ENCODE measurements around the gene C1QL1. TPM values are rescaled to one million over a fixed set of nuclear protein-coding genes. Genes with fewer than 3 reads are reported as not detected.

The C1QL1 gene
- total and polyA plus RNA-seq, 9 donors = 0.20 to 6.0 (median 0.87) TPM; not detected in 3

DNA sequence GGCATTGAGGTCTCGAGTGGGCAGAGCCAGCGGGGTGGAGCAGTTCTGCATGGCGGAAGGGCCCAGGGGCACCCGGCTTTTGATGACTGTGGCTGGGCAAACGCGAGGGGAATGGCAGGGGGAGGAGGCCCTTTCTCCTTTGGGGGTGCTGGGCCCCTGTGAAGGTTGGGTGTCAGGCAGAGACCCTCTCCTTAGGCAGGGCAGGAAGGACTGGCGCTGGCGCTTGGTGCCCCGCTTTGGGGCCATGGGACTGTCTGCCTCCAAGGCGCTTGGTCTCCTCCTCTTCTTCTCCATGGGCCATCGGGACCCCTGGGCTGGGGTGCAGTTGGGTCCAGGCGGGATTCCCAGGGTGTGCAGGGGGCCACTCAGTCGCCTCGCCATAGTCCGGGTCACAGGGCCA, 40.0 kb downstream of the C1QL1 start:
- H3K4me1 ChIP-seq (ENCODE audit: insufficient read depth) = no peaks in the 10 kb centered on the region
- no peaks in the 10 kb centered on the region for H3K36me3 ChIP-seq
- no peak for DNase-seq
- no peak overlapping the region for H3K4me3 ChIP-seq
- no peak overlapping the region for H3K27ac ChIP-seq
- no peaks in the 10 kb centered on the region for H3K9me3 ChIP-seq
- TF ChIP-seq EP300 (IDR thresholded peaks at IDR 0.05) (no peak), POLR2A (IDR thresholded peaks at IDR 0.05) (no peak)
- TF ChIP-seq, protein P1, sequence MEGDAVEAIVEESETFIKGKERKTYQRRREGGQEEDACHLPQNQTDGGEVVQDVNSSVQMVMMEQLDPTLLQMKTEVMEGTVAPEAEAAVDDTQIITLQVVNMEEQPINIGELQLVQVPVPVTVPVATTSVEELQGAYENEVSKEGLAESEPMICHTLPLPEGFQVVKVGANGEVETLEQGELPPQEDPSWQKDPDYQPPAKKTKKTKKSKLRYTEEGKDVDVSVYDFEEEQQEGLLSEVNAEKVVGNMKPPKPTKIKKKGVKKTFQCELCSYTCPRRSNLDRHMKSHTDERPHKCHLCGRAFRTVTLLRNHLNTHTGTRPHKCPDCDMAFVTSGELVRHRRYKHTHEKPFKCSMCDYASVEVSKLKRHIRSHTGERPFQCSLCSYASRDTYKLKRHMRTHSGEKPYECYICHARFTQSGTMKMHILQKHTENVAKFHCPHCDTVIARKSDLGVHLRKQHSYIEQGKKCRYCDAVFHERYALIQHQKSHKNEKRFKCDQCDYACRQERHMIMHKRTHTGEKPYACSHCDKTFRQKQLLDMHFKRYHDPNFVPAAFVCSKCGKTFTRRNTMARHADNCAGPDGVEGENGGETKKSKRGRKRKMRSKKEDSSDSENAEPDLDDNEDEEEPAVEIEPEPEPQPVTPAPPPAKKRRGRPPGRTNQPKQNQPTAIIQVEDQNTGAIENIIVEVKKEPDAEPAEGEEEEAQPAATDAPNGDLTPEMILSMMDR (IDR thresholded peaks at IDR 0.05) = no peak
- intact Hi-C loops (cut with DNase I) = loop anchor here in 1 of 4 donors (5.0 to 10.0 kb wide), 2 partner anchors 94 to 197 kb away; no protein-coding TSS in a partner anchor
- H3K27me3 ChIP-seq = no peaks in the 10 kb centered on the region
- 95 to 97% (median 97%) methylated on average over 15 of the region's 15 CpGs for WGBS, 3 donors

DNA sequence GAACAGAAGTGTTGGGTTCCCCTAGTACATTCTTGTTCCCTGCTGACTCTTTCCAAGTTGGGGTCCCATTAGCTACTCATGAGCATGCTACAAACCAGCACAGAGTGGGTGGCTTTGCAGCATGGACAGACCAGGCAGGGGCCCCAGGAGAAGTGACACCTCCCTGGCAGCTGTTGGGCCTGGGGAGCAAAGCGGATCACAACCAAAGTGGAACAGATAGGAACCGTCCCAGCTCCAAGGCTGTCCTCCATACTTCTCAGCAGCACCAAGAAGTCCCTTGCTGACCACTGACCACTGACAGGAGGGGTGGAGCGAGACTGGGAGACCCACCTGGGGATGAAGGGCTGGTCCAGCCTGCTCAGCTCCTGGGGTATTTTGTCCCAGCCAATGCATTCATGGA, 40.4 kb downstream of the C1QL1 start:
- intact Hi-C loops (cut with DNase I) = loop anchor here in 1 of 4 donors (5.0 to 10.0 kb wide), 2 partner anchors 95 to 197 kb away; no protein-coding TSS in a partner anchor
- H3K4me1 ChIP-seq (ENCODE audit: insufficient read depth) = no peaks in the 10 kb centered on the region
- no peak overlapping the region for H3K4me3 ChIP-seq
- H3K27me3 ChIP-seq = no peaks in the 10 kb centered on the region
- no peak overlapping the region for H3K27ac ChIP-seq
- WGBS, 3 donors = 93 to 95% (median 93%) methylated on average over 3 of the region's 3 CpGs
- DNase-seq = peak in 1 of 5 donors; percentile 19
- H3K36me3 ChIP-seq = no peaks in the 10 kb centered on the region
- TF ChIP-seq POLR2A (IDR thresholded peaks at IDR 0.05) = no peak
- H3K9me3 ChIP-seq = no peaks in the 10 kb centered on the region

DNA sequence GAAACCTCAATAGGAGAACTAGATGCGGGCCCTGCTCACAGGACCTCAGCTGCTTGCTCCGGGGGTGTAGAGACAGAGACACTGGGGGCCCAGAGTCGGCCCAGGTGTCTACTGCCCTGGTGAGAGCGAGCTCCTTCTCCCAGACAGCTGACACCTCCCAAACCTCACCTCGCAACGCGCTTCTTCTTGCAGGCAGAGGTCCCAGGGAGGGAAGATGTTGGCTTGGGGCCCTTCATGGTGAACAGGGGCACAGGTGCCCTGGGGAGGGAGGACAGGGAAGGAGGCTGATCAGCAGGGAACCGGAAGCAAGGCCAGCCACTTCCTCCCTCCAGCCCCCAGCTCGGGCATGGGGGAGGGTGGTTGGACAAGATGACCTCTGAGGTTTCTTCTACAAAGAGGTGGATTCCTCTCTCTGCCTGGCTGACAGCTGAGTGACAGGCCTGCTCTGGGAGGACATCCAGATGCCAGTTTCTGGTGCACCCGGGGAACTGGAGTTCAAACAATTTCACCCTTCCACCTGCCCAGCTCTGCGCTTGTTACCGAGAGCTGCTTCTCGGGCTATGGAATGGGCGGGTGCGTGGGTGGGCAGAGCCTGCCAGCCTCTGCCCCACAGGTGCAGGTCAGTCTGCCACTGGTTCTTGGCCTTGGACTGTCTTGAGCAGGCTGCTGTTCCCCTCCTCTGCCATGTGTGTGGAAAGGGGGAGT, 41.1 kb downstream of the C1QL1 start:
- intact Hi-C loops (cut with DNase I) = loop anchor here in 1 of 4 donors (5.0 to 10.0 kb wide), 2 partner anchors 95 to 198 kb away; no protein-coding TSS in a partner anchor
- H3K9me3 ChIP-seq = no peaks in the 10 kb centered on the region
- 83 to 89% (median 84%) methylated on average over 15 of the region's 15 CpGs for WGBS, 3 donors
- H3K4me1 ChIP-seq (ENCODE audit: insufficient read depth) = no peaks in the 10 kb centered on the region
- H3K4me3 ChIP-seq = no peak overlapping the region
- TF ChIP-seq, protein P1 (IDR thresholded peaks at IDR 0.05) = no peak
- TF ChIP-seq POLR2A (IDR thresholded peaks at IDR 0.05) (no peak), EP300 (IDR thresholded peaks at IDR 0.05) (no peak)
- H3K27ac ChIP-seq = no peak overlapping the region
- DNase-seq = peak in 1 of 5 donors; percentile 24
- H3K27me3 ChIP-seq = no peaks in the 10 kb centered on the region
- no peaks in the 10 kb centered on the region for H3K36me3 ChIP-seq

DNA sequence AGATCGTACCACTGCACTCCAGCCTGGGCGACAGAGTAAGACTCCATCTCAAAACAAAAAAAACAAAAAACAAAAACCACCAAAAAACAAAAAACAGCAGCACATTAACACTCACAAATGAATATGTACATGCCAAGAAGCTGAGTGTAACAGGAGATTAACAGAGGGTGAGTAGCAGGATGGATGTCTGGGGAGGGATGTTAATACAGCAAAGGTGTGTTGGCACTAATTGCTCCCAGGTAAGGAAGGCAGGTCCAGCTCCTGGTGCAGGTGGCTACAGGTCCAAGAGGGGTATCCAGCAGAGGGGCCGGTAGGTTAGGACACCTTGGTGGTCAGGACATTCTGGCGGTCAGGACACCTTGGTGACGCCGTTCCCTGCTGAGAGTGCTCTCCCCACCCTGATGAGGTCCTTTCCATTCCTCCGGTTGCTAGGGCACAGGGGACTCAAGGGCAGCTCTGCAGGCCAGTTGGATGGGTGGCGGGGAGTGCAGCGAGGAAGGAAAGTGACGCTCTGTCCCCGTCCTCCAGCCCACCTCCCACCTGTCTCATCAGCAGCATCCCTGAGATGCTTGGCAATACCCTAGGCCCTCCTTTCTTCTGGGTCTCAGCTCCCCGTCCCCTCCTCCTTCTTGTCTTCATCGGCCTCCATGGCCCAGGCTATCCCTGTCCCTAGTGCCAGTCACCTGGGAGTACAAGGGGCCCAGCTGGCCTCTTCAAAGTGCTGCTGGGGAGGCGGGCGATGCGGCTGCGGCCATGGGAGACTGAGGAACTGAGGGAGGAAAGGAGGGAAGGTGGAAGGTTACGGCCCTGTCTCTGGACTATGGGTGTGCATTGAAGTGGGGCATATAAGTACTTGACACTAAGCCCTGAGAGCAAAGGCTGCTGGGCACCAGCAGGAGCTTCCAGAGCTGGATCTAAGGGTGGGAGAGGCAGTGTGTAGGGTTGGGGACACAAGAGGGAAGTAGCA, 42.1 kb downstream of the C1QL1 start:
- no peak for TF ChIP-seq POLR2A (IDR thresholded peaks at IDR 0.05)
- TF ChIP-seq, protein P1 (IDR thresholded peaks at IDR 0.05) = no peak
- no peak for TF ChIP-seq EP300 (IDR thresholded peaks at IDR 0.05)
- DNase-seq = no peak
- H3K27me3 ChIP-seq = no peaks in the 10 kb centered on the region
- H3K9me3 ChIP-seq = no peaks in the 10 kb centered on the region
- no peaks in the 10 kb centered on the region for H3K4me1 ChIP-seq (ENCODE audit: insufficient read depth)
- intact Hi-C loops (cut with DNase I) = loop anchor here in 1 of 4 donors (5.0 to 10.0 kb wide), 2 partner anchors 96 to 199 kb away; no protein-coding TSS in a partner anchor
- no peak overlapping the region for H3K4me3 ChIP-seq
- no peaks in the 10 kb centered on the region for H3K36me3 ChIP-seq
- no peak overlapping the region for H3K27ac ChIP-seq
- WGBS, 3 donors = 94 to 96% (median 95%) methylated on average over 18 of the region's 18 CpGs

Measured in ovary (tissue), 9 donors.